ENCODE results near the gene MALSU1.

Gene MALSU1

GRCh38 chr7:23283086-23283485 lies 16.1 kb upstream of the MALSU1 start:
- TF ChIP-seq CTCF (IDR thresholded peaks at IDR 0.05; ENCODE audit: low read depth, low read length), result no peak
- in situ Hi-C loops (cut with HindIII; ENCODE audit: low sequenced_read_pairs), result no loop called here
- H3K4me3 ChIP-seq (ENCODE audit: low read depth, low read length), result no peak overlapping the region
- no peak for DNase-seq (ENCODE audit: low read depth, low spot score)

- in situ Hi-C loops (cut with HindIII; ENCODE audit: low sequenced_read_pairs), result no loop called here
- no peak for TF ChIP-seq CTCF (IDR thresholded peaks at IDR 0.05; ENCODE audit: low read depth, low read length)
- no peak overlapping the region for H3K4me3 ChIP-seq (ENCODE audit: low read depth, low read length)
- DNase-seq (ENCODE audit: low read depth, low spot score), result no peak
Measured at GRCh38 chr7:23284871-23285270, 14.3 kb upstream of the MALSU1 start.

- in situ Hi-C loops (cut with HindIII; ENCODE audit: low sequenced_read_pairs), result no loop called here
- TF ChIP-seq CTCF (IDR thresholded peaks at IDR 0.05; ENCODE audit: low read depth, low read length), result no peak
Measured at GRCh38 chr7:23285657-23286646, 13.2 kb upstream of the MALSU1 start.

GRCh38 chr7:23287612-23288011 lies 11.5 kb upstream of the MALSU1 start:
- in situ Hi-C loops (cut with HindIII; ENCODE audit: low sequenced_read_pairs), result no loop called here
- H3K4me3 ChIP-seq (ENCODE audit: low read depth, low read length), result no peak overlapping the region
- TF ChIP-seq CTCF (IDR thresholded peaks at IDR 0.05; ENCODE audit: low read depth, low read length), result no peak
- DNase-seq (ENCODE audit: low read depth, low spot score), result no peak

More at GRCh38 chr7:23285657-23286646, 13.2 kb upstream of the MALSU1 start:
- DNase-seq (ENCODE audit: low read depth, low spot score), result no peak
- H3K4me3 ChIP-seq (ENCODE audit: low read depth, low read length), result no peak overlapping the region

- in situ Hi-C loops (cut with HindIII; ENCODE audit: low sequenced_read_pairs), result no loop called here
- no peak for TF ChIP-seq CTCF (IDR thresholded peaks at IDR 0.05; ENCODE audit: low read depth, low read length)
- H3K4me3 ChIP-seq (ENCODE audit: low read depth, low read length), result no peak overlapping the region
- DNase-seq (ENCODE audit: low read depth, low spot score), result no peak
Measured at GRCh38 chr7:23290993-23291392, 8.1 kb upstream of the MALSU1 start.

GRCh38 chr7:23291957-23292560 lies 7.1 kb upstream of the MALSU1 start:
- in situ Hi-C loops (cut with HindIII; ENCODE audit: low sequenced_read_pairs), result no loop called here
- DNase-seq (ENCODE audit: low read depth, low spot score), result no peak
- H3K4me3 ChIP-seq (ENCODE audit: low read depth, low read length), result no peak overlapping the region
- no peak for TF ChIP-seq CTCF (IDR thresholded peaks at IDR 0.05; ENCODE audit: low read depth, low read length)
